Cortex of kidney (tissue), 1 donor: ENCODE measurements around the gene AKNA.

ENCODE experiments used
- DNase-seq: peaks from one replicate; lab custom pipeline; 2025; lab: John Stamatoyannopoulos, UW

AKNA gene

GRCh38 chr9:114387680-114388356, at the start of gene AKNA:
AKNA (minus strand) TSS chr9:114387982; CDS start chr9:114381333, 6,649 bp downstream.
- no peak for DNase-seq

- no peak for DNase-seq
Observed at GRCh38 chr9:114437401-114437893, 49.7 kb upstream of the AKNA start.

- DNase-seq: no peak
Observed at GRCh38 chr9:114434878-114435311, 47.1 kb upstream of the AKNA start.

- DNase-seq: no peak
Observed at GRCh38 chr9:114433720-114434255, 46.0 kb upstream of the AKNA start.

GRCh38 chr9:114433086-114433485, 45.3 kb upstream of the AKNA start:
- no peak for DNase-seq

- no peak for DNase-seq
Observed at GRCh38 chr9:114432323-114433067, 44.7 kb upstream of the AKNA start.

- no peak for DNase-seq
Observed at GRCh38 chr9:114431770-114432169, 44.0 kb upstream of the AKNA start.

- no peak for DNase-seq
Observed at GRCh38 chr9:114431003-114431402, 43.2 kb upstream of the AKNA start.

- no peak for DNase-seq
Observed at GRCh38 chr9:114430457-114430856, 42.7 kb upstream of the AKNA start.

- DNase-seq: no peak
Observed at GRCh38 chr9:114429488-114429887, 41.7 kb upstream of the AKNA start.

- no peak for DNase-seq
Observed at GRCh38 chr9:114428466-114428865, 40.7 kb upstream of the AKNA start.

GRCh38 chr9:114427644-114428043, 39.9 kb upstream of the AKNA start:
- no peak for DNase-seq

- DNase-seq: no peak
Observed at GRCh38 chr9:114426046-114426948, 38.5 kb upstream of the AKNA start.

GRCh38 chr9:114425126-114425525, 37.3 kb upstream of the AKNA start:
- no peak for DNase-seq

- DNase-seq: no peak
Observed at GRCh38 chr9:114424126-114424525, 36.3 kb upstream of the AKNA start.

GRCh38 chr9:114423181-114423580, 35.4 kb upstream of the AKNA start:
- DNase-seq: no peak

GRCh38 chr9:114421147-114421546, 33.4 kb upstream of the AKNA start:
- no peak for DNase-seq

- DNase-seq: no peak
Observed at GRCh38 chr9:114419796-114420195, 32.0 kb upstream of the AKNA start.

GRCh38 chr9:114418053-114418452, 30.3 kb upstream of the AKNA start:
- no peak for DNase-seq

- DNase-seq: no peak
Observed at GRCh38 chr9:114417511-114417910, 29.7 kb upstream of the AKNA start.

GRCh38 chr9:114416906-114417305, 29.1 kb upstream of the AKNA start:
- no peak for DNase-seq

- no peak for DNase-seq
Observed at GRCh38 chr9:114416290-114416689, 28.5 kb upstream of the AKNA start.
